BJ (cell line): Measurements from ENCODE around the gene IRAK3. TPM values are rescaled to one million over a fixed set of nuclear protein-coding genes. Genes with fewer than 3 reads are reported as not detected.

Experiments
- CTCF ChIA-PET: fragments of 350-600 bp; formaldehyde crosslinking; extraction: SDS; loops from one replicate; lab custom pipeline; 2021; ENCODE audit warnings: antibody characterized with exemption, inconsistent platforms; lab: Yijun Ruan, JAX
- POLR2A ChIA-PET: fragments of 300-600 bp; sonication (Branson Sonifier 250); formaldehyde crosslinking; extraction: SDS; loops from one replicate; lab custom pipeline; 2021; ENCODE audit warnings: antibody characterized with exemption; lab: Charles Lee
- DNase-seq: peaks from one replicate; pipeline ENCODE4 v3.0.0-alpha.2; 2011; ENCODE audit warnings: low read depth
- H3K27me3 ChIP-seq: 2 replicates; pipeline ENCODE4 v1.6.0; 2011; ENCODE audit warnings: low read length; ENCODE audit not compliant: control insufficient read depth, insufficient read depth
- H3K36me3 ChIP-seq: 2 replicates; pipeline ENCODE4 v1.5.1; 2011; ENCODE audit warnings: low read length; ENCODE audit not compliant: control insufficient read depth, insufficient read depth
- H3K4me3 ChIP-seq: 2 replicates; pipeline ENCODE4 v1.5.1; 2011; ENCODE audit warnings: low read depth, mild to moderate bottlenecking, control low read depth, low read length
- polyA plus RNA-seq: library from polyadenylated mRNA; depleted of rRNA; stranded (reverse); fragments of >200 nt; gene quantifications from 2 replicates; pipeline ENCODE4 v1.2.3, GENCODE V29; 2011
- TF ChIP-seq, protein P1 (sequence below): IDR thresholded peaks from 2 replicates; pipeline ENCODE4 v1.5.1; 2011; ENCODE audit warnings: low read depth, mild to moderate bottlenecking, control low read depth, inconsistent platforms, low read length, moderate library complexity; ENCODE audit not compliant: insufficient read depth

IRAK3 gene
- polyA plus RNA-seq, 1 experiment: 3.1 TPM

DNA sequence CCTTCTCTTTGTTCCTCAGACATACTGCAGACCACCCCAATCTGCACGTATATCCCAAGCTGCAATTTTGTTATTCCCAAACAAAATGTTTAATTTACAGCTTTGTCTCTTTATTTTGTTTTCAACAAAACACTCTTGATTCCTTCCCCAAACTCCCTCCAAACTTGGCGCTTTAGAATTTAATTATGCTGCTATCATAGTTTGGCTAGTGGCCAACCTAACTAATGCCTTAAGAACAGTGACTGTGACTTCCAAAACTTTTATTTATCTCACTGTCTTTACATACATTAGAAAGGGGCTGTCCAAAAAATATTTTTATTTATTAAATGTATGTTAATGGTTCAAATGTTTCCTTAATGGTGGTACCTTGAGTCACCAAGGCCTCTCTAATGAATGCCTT, 26.3 kb upstream of the IRAK3 start:
- no peak overlapping the region for H3K4me3 ChIP-seq
- DNase-seq: no peak
- ChIA-PET CTCF (no interaction called here), POLR2A (no interaction called here)
- H3K36me3 ChIP-seq: no peaks in the 10 kb centered on the region; the same call in none of the 2 replicates
- TF ChIP-seq, protein P1, sequence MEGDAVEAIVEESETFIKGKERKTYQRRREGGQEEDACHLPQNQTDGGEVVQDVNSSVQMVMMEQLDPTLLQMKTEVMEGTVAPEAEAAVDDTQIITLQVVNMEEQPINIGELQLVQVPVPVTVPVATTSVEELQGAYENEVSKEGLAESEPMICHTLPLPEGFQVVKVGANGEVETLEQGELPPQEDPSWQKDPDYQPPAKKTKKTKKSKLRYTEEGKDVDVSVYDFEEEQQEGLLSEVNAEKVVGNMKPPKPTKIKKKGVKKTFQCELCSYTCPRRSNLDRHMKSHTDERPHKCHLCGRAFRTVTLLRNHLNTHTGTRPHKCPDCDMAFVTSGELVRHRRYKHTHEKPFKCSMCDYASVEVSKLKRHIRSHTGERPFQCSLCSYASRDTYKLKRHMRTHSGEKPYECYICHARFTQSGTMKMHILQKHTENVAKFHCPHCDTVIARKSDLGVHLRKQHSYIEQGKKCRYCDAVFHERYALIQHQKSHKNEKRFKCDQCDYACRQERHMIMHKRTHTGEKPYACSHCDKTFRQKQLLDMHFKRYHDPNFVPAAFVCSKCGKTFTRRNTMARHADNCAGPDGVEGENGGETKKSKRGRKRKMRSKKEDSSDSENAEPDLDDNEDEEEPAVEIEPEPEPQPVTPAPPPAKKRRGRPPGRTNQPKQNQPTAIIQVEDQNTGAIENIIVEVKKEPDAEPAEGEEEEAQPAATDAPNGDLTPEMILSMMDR: no peak
- no peaks in the 10 kb centered on the region for H3K27me3 ChIP-seq

DNA sequence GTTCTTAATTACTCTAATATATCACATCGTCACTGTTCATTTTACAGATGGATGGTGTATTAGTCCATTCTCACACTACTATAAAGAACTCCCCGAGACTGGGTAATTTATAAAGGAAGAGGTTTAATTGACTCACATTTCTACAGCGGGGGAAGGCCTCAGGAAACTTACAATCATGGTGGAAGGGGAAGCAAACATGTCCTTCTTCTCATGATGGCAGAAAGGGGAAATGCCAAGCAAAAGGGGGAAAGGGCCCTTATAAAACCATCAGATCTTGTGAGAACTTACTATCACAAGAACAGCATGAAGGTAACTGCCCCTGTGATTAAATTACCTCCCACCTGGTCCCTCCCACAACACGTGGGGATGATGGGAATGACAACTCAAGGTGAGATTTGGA, 25.7 kb upstream of the IRAK3 start:
- ChIA-PET CTCF (no interaction called here), POLR2A (no interaction called here)

GRCh38 chr12:66164349-66164821, 24.6 kb upstream of the IRAK3 start:
- TF ChIP-seq, protein P1: no peak
- CTCF ChIA-PET: interaction anchor here (0.5 kb wide), 1 partner anchor 551 kb away, joined by 4 read pairs; no protein-coding TSS in a partner anchor
- H3K36me3 ChIP-seq: no peaks in the 10 kb centered on the region; the same call in none of the 2 replicates

More for the DNA sequence above, 25.7 kb upstream of the IRAK3 start:
- TF ChIP-seq, protein P1: no peak
- H3K27me3 ChIP-seq: no peaks in the 10 kb centered on the region
- DNase-seq: no peak
- H3K4me3 ChIP-seq: no peak overlapping the region
- H3K36me3 ChIP-seq: no peaks in the 10 kb centered on the region; the same call in none of the 2 replicates

DNA sequence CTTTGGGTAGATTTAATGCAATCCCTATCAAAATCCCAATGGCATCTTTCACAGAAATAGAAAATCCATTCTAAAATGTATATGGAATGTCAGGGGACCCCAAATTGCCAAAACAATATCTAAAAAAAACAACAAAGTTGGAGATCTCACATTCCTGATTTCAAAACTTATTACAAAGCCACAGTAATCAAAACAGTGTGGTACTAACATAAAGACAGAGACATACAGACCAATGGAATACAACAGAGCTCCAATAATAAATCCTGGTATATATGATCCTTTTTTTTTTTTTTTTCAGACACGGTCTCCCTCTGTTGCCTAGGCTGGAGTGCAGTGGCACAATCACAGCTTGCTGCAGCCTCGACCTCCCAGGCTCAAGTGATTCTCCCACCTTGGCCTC, 23.9 kb upstream of the IRAK3 start:
- DNase-seq: no peak
- Histone ChIP-seq H3K4me3 (no peak overlapping the region), H3K36me3 (no peaks in the 10 kb centered on the region; the same call in 1 of the 2 replicates), H3K27me3 (no peaks in the 10 kb centered on the region)
- TF ChIP-seq, protein P1: no peak
- POLR2A ChIA-PET: no interaction called here
- CTCF ChIA-PET: no interaction called here

More at GRCh38 chr12:66164349-66164821, 24.6 kb upstream of the IRAK3 start:
- Histone ChIP-seq H3K27me3 (no peaks in the 10 kb centered on the region), H3K4me3 (no peak overlapping the region)
- POLR2A ChIA-PET: no interaction called here
- DNase-seq: no peak

GRCh38 chr12:66166561-66166960, 22.5 kb upstream of the IRAK3 start:
- ChIA-PET POLR2A (no interaction called here), CTCF (no interaction called here)
- Histone ChIP-seq H3K4me3 (no peak overlapping the region), H3K36me3 (no peaks in the 10 kb centered on the region), H3K27me3 (no peaks in the 10 kb centered on the region)
- TF ChIP-seq, protein P1: no peak
- DNase-seq: no peak
